Uterus (tissue), 4 donors: ENCODE results near the gene NKAIN2. TPM values are rescaled to one million over a fixed set of nuclear protein-coding genes. Genes with fewer than 3 reads are reported as not detected.

Experiments
- DNase-seq, 2 donors: peaks; one replicate each; pipeline ENCODE4 v3.0.0-alpha.2; 2019 to 2020
- H3K27ac ChIP-seq, 2 donors: fragments of 200-600 bp; sonication (generic); 1 replicate in 1 of 2; 2 replicates in 1 of 2; pipeline ENCODE4 v1.5.1; 2016 to 2018
- H3K27me3 ChIP-seq, 2 donors: fragments of 200-600 bp; sonication (generic); one replicate each; pipeline ENCODE4 v1.5.1; 2018 to 2019; ENCODE audit warnings: control low read depth in 1 of 2
- H3K36me3 ChIP-seq, 2 donors: fragments of 200-600 bp; sonication (generic); one replicate each; pipeline ENCODE4 v1.5.1; 2019; ENCODE audit warnings: control low read depth in 1 of 2
- H3K4me1 ChIP-seq, 2 donors: fragments of 200-600 bp; sonication (generic); one replicate each; pipeline ENCODE4 v1.5.1; 2018 to 2019; ENCODE audit warnings: control low read depth in 1 of 2
- H3K4me3 ChIP-seq, 2 donors: fragments of 200-600 bp; sonication (generic); 1 replicate in 1 of 2; 2 replicates in 1 of 2; pipeline ENCODE4 v1.5.1; 2018 to 2019; ENCODE audit warnings: mild to moderate bottlenecking in 1 of 2
- H3K9me3 ChIP-seq, 2 donors: fragments of 200-600 bp; sonication (generic); one replicate each; pipeline ENCODE4 v1.5.1; 2019; ENCODE audit warnings: control low read depth in 1 of 2
- POLR2A ChIP-seq, 2 donors: fragments of 450-650 bp; IDR thresholded peaks; one replicate each; pipeline ENCODE4 v1.6.1; 2016; ENCODE audit warnings: antibody characterized with exemption in 2 of 2, mild to moderate bottlenecking in 1 of 2, moderate library complexity in 1 of 2
- intact Hi-C: fragments of 100-400 bp; cut with DNase I; formaldehyde crosslinking; loops from one replicate; pipeline ENCODE4 v1.15.1; 2023; ENCODE audit warnings: low total_unique reads
- total RNA-seq, 4 donors: library from RNA; depleted of rRNA in 3 of 4; stranded (reverse); fragments of >200 nt in 3 of 4; gene quantifications; one replicate each; pipeline versions ENCODE4 v1.1.0 to v1.2.4, GENCODE V29; 2014 to 2023
- TF ChIP-seq, protein P1 (sequence below), 4 experiments: fragments of 200-600 bp in 2 of 4; fragments of 450-650 bp in 2 of 4; sonication (generic) in 2 of 4; IDR thresholded peaks; one replicate each; pipeline ENCODE4 v1.5.1; 2016 to 2019; ENCODE audit warnings: antibody characterized with exemption in 4 of 4, mild to moderate bottlenecking in 2 of 4, moderate library complexity in 1 of 4
- donor health status: DM: yes; HTN: yes; CAD: no.

The NKAIN2 gene
- total RNA-seq, 4 donors from 2014 or later = 0.59 to 1.1 (median 1.0) TPM; not detected in 1

- DNase-seq = no peak
Observed at GRCh38 chr6:123869334-123869733, 65.7 kb downstream of the NKAIN2 start.

DNA sequence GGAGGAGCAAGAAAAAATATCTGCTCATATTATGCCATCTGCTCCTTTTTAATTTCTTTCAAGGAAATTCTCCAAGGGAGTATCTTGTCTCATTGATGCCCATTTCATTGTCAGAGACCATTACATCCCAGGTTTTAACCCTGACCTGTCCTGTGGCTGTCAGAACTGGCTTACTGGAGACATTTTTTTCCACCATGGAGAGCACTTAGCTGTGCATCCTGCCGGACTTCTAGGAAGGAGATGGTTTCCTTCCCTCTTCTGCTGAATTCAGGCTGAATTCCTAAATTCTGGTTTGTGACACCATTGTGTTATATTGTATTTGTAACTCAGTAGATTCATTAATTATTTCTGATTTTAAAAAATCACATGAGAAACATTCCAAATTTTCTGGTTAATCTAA is 70.3 kb downstream of the NKAIN2 start:
- intact Hi-C loops = no loop called here
- Histone ChIP-seq H3K9me3 (no peaks in the 10 kb centered on the region), H3K36me3 (no peaks in the 10 kb centered on the region), H3K4me3 (no peak overlapping the region), H3K4me1 (no peaks in the 10 kb centered on the region), H3K27ac (no peak overlapping the region), H3K27me3 (no peaks in the 10 kb centered on the region)
- no peak for DNase-seq
- TF ChIP-seq, protein P1, sequence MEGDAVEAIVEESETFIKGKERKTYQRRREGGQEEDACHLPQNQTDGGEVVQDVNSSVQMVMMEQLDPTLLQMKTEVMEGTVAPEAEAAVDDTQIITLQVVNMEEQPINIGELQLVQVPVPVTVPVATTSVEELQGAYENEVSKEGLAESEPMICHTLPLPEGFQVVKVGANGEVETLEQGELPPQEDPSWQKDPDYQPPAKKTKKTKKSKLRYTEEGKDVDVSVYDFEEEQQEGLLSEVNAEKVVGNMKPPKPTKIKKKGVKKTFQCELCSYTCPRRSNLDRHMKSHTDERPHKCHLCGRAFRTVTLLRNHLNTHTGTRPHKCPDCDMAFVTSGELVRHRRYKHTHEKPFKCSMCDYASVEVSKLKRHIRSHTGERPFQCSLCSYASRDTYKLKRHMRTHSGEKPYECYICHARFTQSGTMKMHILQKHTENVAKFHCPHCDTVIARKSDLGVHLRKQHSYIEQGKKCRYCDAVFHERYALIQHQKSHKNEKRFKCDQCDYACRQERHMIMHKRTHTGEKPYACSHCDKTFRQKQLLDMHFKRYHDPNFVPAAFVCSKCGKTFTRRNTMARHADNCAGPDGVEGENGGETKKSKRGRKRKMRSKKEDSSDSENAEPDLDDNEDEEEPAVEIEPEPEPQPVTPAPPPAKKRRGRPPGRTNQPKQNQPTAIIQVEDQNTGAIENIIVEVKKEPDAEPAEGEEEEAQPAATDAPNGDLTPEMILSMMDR (IDR thresholded peaks at IDR 0.05) = no peak
- no peak for TF ChIP-seq POLR2A (IDR thresholded peaks at IDR 0.05)

More at GRCh38 chr6:123869334-123869733, 65.7 kb downstream of the NKAIN2 start:
- TF ChIP-seq, protein P1 (IDR thresholded peaks at IDR 0.05) = no peak
- intact Hi-C loops = no loop called here
- Histone ChIP-seq H3K27me3 (no peaks in the 10 kb centered on the region), H3K4me3 (no peak overlapping the region), H3K36me3 (no peaks in the 10 kb centered on the region), H3K27ac (no peak overlapping the region), H3K4me1 (no peaks in the 10 kb centered on the region), H3K9me3 (no peaks in the 10 kb centered on the region)

- Histone ChIP-seq H3K4me3 (no peak overlapping the region), H3K27ac (no peak overlapping the region), H3K36me3 (no peaks in the 10 kb centered on the region), H3K4me1 (no peaks in the 10 kb centered on the region), H3K27me3 (no peaks in the 10 kb centered on the region), H3K9me3 (no peaks in the 10 kb centered on the region)
- intact Hi-C loops = no loop called here
- DNase-seq = no peak
- TF ChIP-seq POLR2A (IDR thresholded peaks at IDR 0.05) = no peak
- TF ChIP-seq, protein P1 (IDR thresholded peaks at IDR 0.05) = no peak
Observed at GRCh38 chr6:123875784-123876183, 72.1 kb downstream of the NKAIN2 start.

- no peak overlapping the region for H3K27ac ChIP-seq
- no peaks in the 10 kb centered on the region for H3K4me1 ChIP-seq
- no peak overlapping the region for H3K4me3 ChIP-seq
- DNase-seq = no peak
- TF ChIP-seq POLR2A (IDR thresholded peaks at IDR 0.05) = no peak
- TF ChIP-seq, protein P1 (IDR thresholded peaks at IDR 0.05) = no peak
- H3K27me3 ChIP-seq = no peaks in the 10 kb centered on the region
- no peaks in the 10 kb centered on the region for H3K36me3 ChIP-seq
- intact Hi-C loops = no loop called here
- no peaks in the 10 kb centered on the region for H3K9me3 ChIP-seq
Observed at GRCh38 chr6:123879749-123880148, 76.1 kb downstream of the NKAIN2 start.

- no peaks in the 10 kb centered on the region for H3K27me3 ChIP-seq
- intact Hi-C loops = no loop called here
- no peak overlapping the region for H3K4me3 ChIP-seq
- no peak for TF ChIP-seq POLR2A (IDR thresholded peaks at IDR 0.05)
- TF ChIP-seq, protein P1 (IDR thresholded peaks at IDR 0.05) = no peak
- H3K27ac ChIP-seq = no peak overlapping the region
- no peaks in the 10 kb centered on the region for H3K36me3 ChIP-seq
- H3K9me3 ChIP-seq = no peaks in the 10 kb centered on the region
- no peaks in the 10 kb centered on the region for H3K4me1 ChIP-seq
- DNase-seq = no peak
Observed at GRCh38 chr6:123888771-123889513, 85.3 kb downstream of the NKAIN2 start.
